ENCODE results near the gene TTL. TPM values are rescaled to one million over a fixed set of nuclear protein-coding genes. Genes with fewer than 3 reads are reported as not detected.

Gene TTL
- total and polyA plus RNA-seq, 2 of the 13 experiments (the other 11 are each of a cell fraction or from before 2014, with no cell fraction given), result 19.0 to 59.8 TPM

DNA sequence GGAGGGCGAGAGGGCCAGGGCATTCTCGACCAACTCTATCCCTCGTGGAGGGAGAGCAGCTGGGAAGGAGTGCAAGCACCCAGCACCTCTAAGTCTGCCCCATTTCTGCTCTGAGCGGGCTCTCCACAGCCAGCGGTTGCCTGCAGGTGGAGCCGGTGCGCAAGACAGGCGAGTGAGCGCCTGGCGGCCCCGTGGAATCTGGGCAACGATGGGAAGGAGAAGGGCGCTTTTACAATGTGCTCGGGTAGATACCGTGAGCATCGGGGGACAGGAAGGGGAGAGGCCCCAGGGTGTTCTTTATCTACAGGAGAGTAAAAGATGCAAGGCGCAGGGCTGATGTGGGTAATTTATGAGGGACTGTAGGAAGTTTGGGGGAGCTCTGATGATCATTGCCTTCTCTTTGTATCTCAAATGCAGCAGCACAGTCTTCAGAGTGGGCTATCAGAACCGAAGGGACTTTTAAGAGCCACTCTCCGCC is 867 bp upstream of the TTL start (continued):
- TF ChIP-seq NONO (IDR thresholded peaks at IDR 0.05) (no peak), NONO (CRISPR knock-in tag; conservative IDR thresholded peaks at IDR 0.05) (peak; percentile 45; the same call in 1 of the 2 replicates), GABPA (IDR thresholded peaks at IDR 0.05; ENCODE audit: low read depth, low read length) (no peak), GABPA (CRISPR knock-in tag; IDR thresholded peaks at IDR 0.05; ENCODE audit: low read depth) (peak; percentile 38; the same call in 1 of the 2 replicates), CCDC6 (CRISPR knock-in tag; IDR thresholded peaks at IDR 0.05) (peak; percentile 46; the same call in 1 of the 2 replicates), ZNF282 (IDR thresholded peaks at IDR 0.05; ENCODE audit: partially characterized antibody) (no peak), ZNF616 (CRISPR knock-in tag; IDR thresholded peaks at IDR 0.05; ENCODE audit: low read depth) (no peak), ZSCAN20 (CRISPR knock-in tag; IDR thresholded peaks at IDR 0.05; ENCODE audit: borderline replicate concordance) (no peak), PHF8 (CRISPR knock-in tag; IDR thresholded peaks at IDR 0.05) (peak; percentile 32; the same call in 1 of the 2 replicates), CBX5 (CRISPR knock-in tag; IDR thresholded peaks at IDR 0.05; ENCODE audit: borderline replicate concordance) (peak; percentile 33; the same call in 1 of the 2 replicates), TAF1 (CRISPR knock-in tag; IDR thresholded peaks at IDR 0.05) (peak; percentile 40; the same call in 1 of the 2 replicates), ZNF644 (CRISPR knock-in tag; IDR thresholded peaks at IDR 0.05; ENCODE audit: low read depth) (0 out of 2 replicates have a peak, but pooled peaks have one; percentile 20), SPEN (CRISPR knock-in tag; IDR thresholded peaks at IDR 0.05; ENCODE audit: low read depth) (no peak), NCOA2 (CRISPR knock-in tag; IDR thresholded peaks at IDR 0.05) (peak; percentile 51; the same call in 1 of the 2 replicates), ZNF570 (CRISPR knock-in tag; IDR thresholded peaks at IDR 0.05; ENCODE audit: borderline replicate concordance) (no peak), PPARG (CRISPR knock-in tag; conservative IDR thresholded peaks at IDR 0.05) (peak; percentile 63), ATF7 (IDR thresholded peaks at IDR 0.05) (no peak), ATF7 (CRISPR knock-in tag; IDR thresholded peaks at IDR 0.05) (0 out of 2 replicates have a peak, but pooled peaks have one; percentile 65), RFX1 (IDR thresholded peaks at IDR 0.05) (no peak), ATF6 (CRISPR knock-in tag; conservative IDR thresholded peaks at IDR 0.05) (no peak), IRF9 (CRISPR knock-in tag; IDR thresholded peaks at IDR 0.05; ENCODE audit: borderline replicate concordance) (0 out of 2 replicates have a peak, but pooled peaks have one; percentile 6), GLI4 (CRISPR knock-in tag; IDR thresholded peaks at IDR 0.05; ENCODE audit: borderline replicate concordance) (no peak), ZNF234 (CRISPR knock-in tag; conservative IDR thresholded peaks at IDR 0.05) (no peak), ZNF557 (CRISPR knock-in tag; IDR thresholded peaks at IDR 0.05) (0 out of 2 replicates have a peak, but pooled peaks have one; percentile 30), CEBPG (CRISPR knock-in tag; IDR thresholded peaks at IDR 0.05) (peak; percentile 47; the same call in 1 of the 2 replicates), ZNF101 (CRISPR knock-in tag; IDR thresholded peaks at IDR 0.05; ENCODE audit: borderline replicate concordance, low read depth) (no peak; the same call in 1 of the 2 replicates)
- TF ChIP-seq, protein P1, sequence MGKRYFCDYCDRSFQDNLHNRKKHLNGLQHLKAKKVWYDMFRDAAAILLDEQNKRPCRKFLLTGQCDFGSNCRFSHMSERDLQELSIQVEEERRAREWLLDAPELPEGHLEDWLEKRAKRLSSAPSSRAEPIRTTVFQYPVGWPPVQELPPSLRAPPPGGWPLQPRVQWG (CRISPR knock-in tag; IDR thresholded peaks at IDR 0.05; ENCODE audit: borderline replicate concordance, low read depth), result no peak
- TF ChIP-seq, protein P2, sequence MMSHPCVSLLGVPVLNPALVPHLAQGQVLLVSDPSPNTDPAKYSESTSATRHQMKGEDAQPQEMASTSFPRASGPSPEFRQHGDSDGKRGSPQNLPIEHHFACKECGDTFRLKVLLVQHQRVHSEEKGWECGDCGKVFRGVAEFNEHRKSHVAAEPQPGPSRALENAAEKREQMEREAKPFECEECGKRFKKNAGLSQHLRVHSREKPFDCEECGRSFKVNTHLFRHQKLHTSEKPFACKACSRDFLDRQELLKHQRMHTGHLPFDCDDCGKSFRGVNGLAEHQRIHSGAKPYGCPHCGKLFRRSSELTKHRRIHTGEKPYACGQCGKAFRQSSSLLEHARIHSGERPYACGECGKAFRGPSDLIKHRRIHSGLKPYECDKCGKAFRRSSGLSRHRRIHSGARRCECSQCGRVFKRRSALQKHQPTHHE (CRISPR knock-in tag; IDR thresholded peaks at IDR 0.05; ENCODE audit: borderline replicate concordance), result peak; percentile 1; the same call in 1 of the 2 replicates
- TF ChIP-seq, protein P3, sequence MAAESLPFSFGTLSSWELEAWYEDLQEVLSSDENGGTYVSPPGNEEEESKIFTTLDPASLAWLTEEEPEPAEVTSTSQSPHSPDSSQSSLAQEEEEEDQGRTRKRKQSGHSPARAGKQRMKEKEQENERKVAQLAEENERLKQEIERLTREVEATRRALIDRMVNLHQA (CRISPR knock-in tag; IDR thresholded peaks at IDR 0.05), result no peak
